Aorta (tissue), 5 donors: ENCODE results near the gene FARP1. TPM values are rescaled to one million over a fixed set of nuclear protein-coding genes. Genes with fewer than 3 reads are reported as not detected.

Experiments
- ATAC-seq: fragments of 200-7000 bp; cut with Tn5 transposase; one replicate; pipeline ENCODE4 v1.9.1; 2022; ENCODE audit warnings: moderate library complexity; ENCODE audit not compliant: low FRiP score
- DNase-seq, 2 donors: peaks; one replicate each; pipeline ENCODE4 v3.0.0-alpha.2; 2020
- H3K27ac ChIP-seq, 2 donors: one replicate each; pipeline ENCODE4 v1.5.1; 2013; ENCODE audit warnings: low read length in 2 of 2, mild to moderate bottlenecking in 2 of 2, moderate library complexity in 2 of 2, control low read depth in 1 of 2, inconsistent platforms in 1 of 2, low read depth in 1 of 2
- H3K27me3 ChIP-seq, 2 donors: one replicate each; pipeline ENCODE4 v1.6.1; 2013; ENCODE audit warnings: control low read depth in 1 of 2, low read length in 1 of 2, mild to moderate bottlenecking in 1 of 2, moderate library complexity in 1 of 2; ENCODE audit not compliant: insufficient read depth in 2 of 2, control insufficient read depth in 1 of 2
- H3K36me3 ChIP-seq, 2 donors: one replicate each; pipeline ENCODE4 v1.6.1; 2013; ENCODE audit warnings: control low read depth in 1 of 2, low read length in 1 of 2, mild to moderate bottlenecking in 1 of 2; ENCODE audit not compliant: insufficient read depth in 2 of 2, control insufficient read depth in 1 of 2
- H3K4me1 ChIP-seq, 2 donors: one replicate each; pipeline ENCODE4 v1.6.1; 2013; ENCODE audit warnings: low read length in 2 of 2, control low read depth in 1 of 2, mild to moderate bottlenecking in 1 of 2, moderate library complexity in 1 of 2; ENCODE audit not compliant: insufficient read depth in 2 of 2, control insufficient read depth in 1 of 2
- H3K4me3 ChIP-seq, 2 donors: one replicate each; pipeline ENCODE4 v1.5.1; 2013; ENCODE audit warnings: low read length in 2 of 2, control low read depth in 1 of 2, mild to moderate bottlenecking in 1 of 2
- H3K9me3 ChIP-seq: one replicate; pipeline ENCODE4 v1.6.1; 2013; ENCODE audit warnings: mild to moderate bottlenecking, low read length; ENCODE audit not compliant: control insufficient read depth
- WGBS, 2 donors: extraction: QIAGEN DNeasy Blood & Tissue Kit; methylation state at CpG; one replicate each; pipeline ENCODE4 v1.1.7; 2013; 5-methylcytosine and 5-hydroxymethylcytosine counted together
- intact Hi-C, 2 donors: fragments of 100-400 bp; cut with DNase I; formaldehyde crosslinking; loops; one replicate each; pipeline versions ENCODE4 v1.14.2 to v1.15.0; 2022
- polyA plus RNA-seq, 2 donors: library from polyadenylated mRNA; stranded (reverse); fragments of 200-250 nt; gene quantifications; one replicate each; pipeline ENCODE4 v1.2.3, GENCODE V29; 2013
- total RNA-seq, 2 donors: library from RNA; stranded (reverse); fragmentation: NEBNext Ultra II Directional; extraction: Animal tissue kit (Norgen Biotek cat#: 25700); gene quantifications; one replicate each; pipeline ENCODE4 v1.2.1, GENCODE V29; 2021
- donor health status: healthy with polysubstance abuse.
- donor health status: Bipolar disorder and iron deficiency.
- donor health status: DM: no; HTN: no; CAD: no.
- donor health status: DM: no; HTN: no; CAD: no.
- donor health status: DM: yes; HTN: yes; CAD: no.

FARP1 gene
- total and polyA plus RNA-seq, 4 donors: 3.3 to 41.7 (median 23.7) TPM

DNA sequence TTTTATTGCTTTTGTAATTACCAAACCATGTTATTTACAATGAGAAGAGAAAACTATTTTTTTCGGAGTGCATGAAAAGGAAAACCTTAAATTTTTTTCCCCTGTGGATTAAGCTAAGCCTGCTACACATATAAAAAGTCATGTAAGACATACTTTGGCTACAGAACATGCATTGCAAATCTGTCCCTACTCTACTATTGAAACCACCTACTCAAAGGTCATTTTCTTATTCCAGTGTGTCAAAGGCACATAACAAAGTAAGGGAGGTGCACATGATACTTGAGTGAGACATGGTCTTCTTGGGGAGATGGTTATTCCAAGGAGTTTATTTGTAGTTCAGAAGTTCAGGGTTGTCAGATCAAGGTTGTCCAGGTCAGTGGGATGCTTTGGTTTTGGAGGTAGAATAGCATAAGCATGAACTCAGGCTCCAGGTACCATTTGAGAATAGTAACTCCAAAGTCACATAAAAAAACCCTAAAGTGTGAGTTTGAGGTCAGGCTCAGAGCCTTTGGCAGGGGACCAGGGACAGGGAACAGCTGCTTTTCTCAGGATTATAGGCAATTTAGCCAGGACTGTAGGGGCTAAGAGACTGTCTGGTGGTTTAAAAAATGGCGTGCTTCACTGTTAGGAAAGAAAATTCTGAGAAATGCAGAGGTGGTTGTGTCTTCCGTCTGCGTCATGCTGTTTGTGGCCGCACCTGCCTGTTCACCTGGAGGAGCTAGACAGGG, 15.4 kb downstream of the FARP1 start:
- peaks cover 2% of the 10 kb centered on the region for H3K9me3 ChIP-seq
- no peak for ATAC-seq
- H3K4me1 ChIP-seq: no peaks in the 10 kb centered on the region
- intact Hi-C loops: no loop called here
- H3K36me3 ChIP-seq: no peaks in the 10 kb centered on the region
- WGBS, 2 donors: 87 to 92% methylated on average over 5 of the region's 5 CpGs
- H3K4me3 ChIP-seq: no peak overlapping the region
- H3K27ac ChIP-seq: no peak overlapping the region
- H3K27me3 ChIP-seq: peaks cover 0 to 1% of the 10 kb centered on the region in 2 donors
- no peak for DNase-seq

DNA sequence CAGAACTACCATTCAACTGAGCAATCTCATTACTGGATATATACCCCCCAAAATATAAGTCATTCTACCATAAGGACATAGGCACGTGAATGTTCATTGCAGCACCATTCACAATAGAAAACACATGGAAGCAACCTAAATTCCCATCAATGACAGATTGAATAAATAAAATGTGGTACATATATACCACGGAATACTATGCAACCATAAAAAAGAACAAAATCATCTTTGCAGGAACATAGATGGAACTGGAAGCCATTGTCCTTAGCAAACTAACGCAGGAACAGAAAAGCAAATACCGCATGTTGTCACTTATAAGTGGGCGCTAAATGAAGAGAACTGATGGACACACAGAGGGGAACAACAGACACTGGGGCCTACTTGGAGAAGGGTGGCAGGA, 20.0 kb downstream of the FARP1 start:
- ATAC-seq: no peak

DNA sequence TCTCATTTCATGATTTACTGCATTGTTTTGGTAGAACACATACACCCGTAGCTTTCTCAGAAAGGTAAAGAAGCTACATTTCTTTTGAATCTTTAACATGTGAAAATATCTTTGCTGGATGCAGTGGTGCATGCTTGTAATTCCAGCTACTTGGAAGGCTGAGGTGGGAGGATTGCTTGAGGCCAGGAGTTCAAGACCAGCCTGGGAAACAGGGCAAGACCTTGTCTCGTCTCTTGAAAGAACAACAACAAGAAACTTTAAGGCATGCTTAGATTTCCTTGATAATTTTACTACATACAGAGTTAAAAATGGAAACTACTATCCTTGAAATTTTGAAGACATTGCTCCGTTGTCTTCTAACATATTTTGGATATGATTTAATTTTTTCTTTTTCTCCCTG, 26.4 kb downstream of the FARP1 start:
- Histone ChIP-seq H3K36me3 (no peaks in the 10 kb centered on the region), H3K9me3 (no peaks in the 10 kb centered on the region), H3K27me3 (no peaks in the 10 kb centered on the region), H3K4me3 (no peak overlapping the region), H3K4me1 (peaks cover 0 to 3% of the 10 kb centered on the region in 2 donors), H3K27ac (no peak overlapping the region)
- ATAC-seq: no peak
- DNase-seq: no peak
- intact Hi-C loops: no loop called here
- WGBS, 2 donors: 64% methylated on average over 3 of the region's 3 CpGs

More for the DNA sequence above, 20.0 kb downstream of the FARP1 start:
- Histone ChIP-seq H3K27ac (no peak overlapping the region), H3K36me3 (no peaks in the 10 kb centered on the region), H3K9me3 (peaks cover 2% of the 10 kb centered on the region), H3K4me1 (no peaks in the 10 kb centered on the region), H3K27me3 (peaks cover 0 to 1% of the 10 kb centered on the region in 2 donors), H3K4me3 (no peak overlapping the region)
- DNase-seq: no peak
- intact Hi-C loops: no loop called here
- WGBS, 2 donors: 98 to 99% methylated on average over 5 of the region's 5 CpGs

DNA sequence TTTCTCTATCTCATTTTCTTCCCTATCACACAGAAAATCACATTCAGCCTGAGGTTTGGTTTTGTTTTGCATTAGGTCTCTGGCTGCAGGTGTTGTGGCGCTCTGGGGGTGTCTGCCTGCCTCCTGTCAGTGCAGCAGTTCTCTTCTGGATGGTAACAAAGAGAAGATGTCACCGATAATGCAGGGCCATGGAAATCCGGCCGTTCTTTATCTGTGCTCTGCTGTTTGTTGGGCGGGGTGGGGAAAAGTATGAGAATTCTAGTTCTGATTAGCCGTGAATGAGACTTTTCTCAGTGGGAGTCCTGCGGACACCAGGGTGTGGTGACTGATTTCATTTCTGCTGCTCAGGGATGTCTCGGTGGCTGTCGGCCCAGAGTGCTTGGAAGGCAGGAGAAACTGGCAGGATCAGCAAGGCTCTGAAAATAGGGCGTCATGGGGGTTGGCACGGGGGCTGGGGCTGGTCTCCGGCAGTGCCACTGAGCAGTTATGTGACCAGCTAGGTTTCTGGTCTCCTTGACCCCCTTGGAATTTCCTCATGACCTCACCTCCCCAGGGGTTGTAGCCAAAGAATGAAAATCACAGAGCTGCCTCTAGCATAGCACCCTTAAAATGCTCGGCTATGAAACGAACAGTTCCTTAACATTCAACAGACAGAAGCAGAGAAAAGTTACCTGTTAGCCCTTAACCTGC, 29.2 kb downstream of the FARP1 start:
- H3K4me1 ChIP-seq: peaks cover 0 to 3% of the 10 kb centered on the region in 2 donors
- no peaks in the 10 kb centered on the region for H3K9me3 ChIP-seq
- peak overlapping the region in 1 of 2 donors; percentile 15 for H3K27ac ChIP-seq
- intact Hi-C loops: no loop called here
- H3K36me3 ChIP-seq: no peaks in the 10 kb centered on the region
- H3K4me3 ChIP-seq: no peak overlapping the region
- no peaks in the 10 kb centered on the region for H3K27me3 ChIP-seq
- ATAC-seq: no peak
- DNase-seq: peak in 1 of 2 donors; percentile 78
- 44 to 51% methylated on average over 14 of the region's 14 CpGs for WGBS, 2 donors

DNA sequence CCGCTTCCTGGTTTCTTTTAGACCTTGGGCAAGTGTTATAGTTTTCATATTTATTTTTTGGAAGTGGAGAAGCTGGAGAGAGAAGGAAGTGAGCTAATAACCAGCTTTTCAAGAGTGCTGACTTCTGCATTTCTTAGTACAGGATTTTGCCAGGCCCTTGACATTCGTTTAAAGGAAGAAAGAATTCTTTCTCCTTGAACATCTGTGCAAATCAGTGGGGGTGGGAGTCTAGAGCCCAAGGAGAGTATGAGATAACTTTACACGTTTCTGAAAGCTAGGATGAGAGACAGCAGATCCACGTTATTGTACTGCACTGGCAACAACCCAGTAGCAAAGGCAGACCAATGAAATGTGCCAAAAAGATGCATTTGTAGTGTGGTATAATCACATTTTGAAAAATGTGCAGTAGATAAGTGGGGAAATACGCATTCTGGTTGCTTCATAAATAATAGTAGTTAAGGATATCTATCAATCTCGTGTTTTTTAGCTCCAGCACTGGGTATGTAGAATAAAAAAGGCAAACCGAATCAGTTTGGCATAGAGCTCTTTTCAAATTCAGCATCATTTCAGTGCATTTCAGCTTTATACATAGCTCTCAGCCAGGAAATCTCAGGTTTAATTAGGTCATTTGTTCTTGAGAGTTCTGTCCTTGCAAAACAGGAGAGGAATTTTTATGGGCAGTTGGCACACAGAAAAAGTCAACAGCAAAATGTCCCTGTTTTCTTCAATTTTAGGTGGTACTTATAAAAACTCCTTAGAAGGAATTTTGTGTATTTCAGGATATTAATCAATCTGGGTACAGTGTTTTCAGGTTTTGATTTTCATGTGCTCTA, 29.9 kb downstream of the FARP1 start:
- WGBS, 2 donors: 65 to 69% methylated on average over 7 of the region's 7 CpGs
- no peak for ATAC-seq
- Histone ChIP-seq H3K27me3 (no peaks in the 10 kb centered on the region), H3K36me3 (no peaks in the 10 kb centered on the region), H3K4me1 (peaks cover 0 to 3% of the 10 kb centered on the region in 2 donors), H3K27ac (no peak overlapping the region), H3K9me3 (no peaks in the 10 kb centered on the region), H3K4me3 (no peak overlapping the region)
- no peak for DNase-seq
- intact Hi-C loops: no loop called here

DNA sequence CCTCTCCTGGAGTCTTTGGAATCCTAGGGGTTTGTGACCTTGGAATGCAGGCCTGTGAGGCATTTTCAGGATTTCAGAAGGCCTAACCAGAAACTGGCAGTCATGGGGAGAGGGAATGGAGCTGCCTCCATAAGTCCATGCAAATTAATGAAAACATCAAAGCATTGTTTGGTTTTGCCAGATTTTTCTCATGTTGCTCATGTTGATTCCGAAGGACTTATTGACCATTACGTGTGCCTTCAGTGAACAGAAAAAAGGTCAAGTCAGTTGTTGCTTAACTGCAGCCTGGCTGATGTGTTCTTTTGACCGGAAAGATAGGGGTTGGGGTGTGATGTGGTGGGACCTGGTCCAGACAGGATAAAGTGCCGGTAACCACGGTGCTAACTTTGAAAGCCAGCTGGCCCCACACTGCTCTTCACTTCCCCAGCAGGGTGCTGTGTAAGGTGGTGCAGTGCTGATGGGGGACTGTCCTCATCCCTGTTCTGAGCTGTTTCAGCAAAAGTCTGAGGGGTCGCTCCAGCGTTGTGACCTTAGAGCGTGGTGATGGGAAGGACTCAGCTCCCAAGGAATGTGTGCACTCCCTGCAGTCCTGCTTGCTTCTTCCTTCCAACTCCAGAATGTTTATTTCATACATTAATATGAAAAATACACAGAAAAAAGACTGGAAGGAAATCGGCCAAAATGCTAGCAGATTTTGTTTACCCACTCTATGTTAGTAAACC, 30.7 kb downstream of the FARP1 start:
- Histone ChIP-seq H3K9me3 (no peaks in the 10 kb centered on the region), H3K36me3 (no peaks in the 10 kb centered on the region), H3K27ac (no peak overlapping the region), H3K27me3 (no peaks in the 10 kb centered on the region), H3K4me3 (no peak overlapping the region), H3K4me1 (peaks cover 0 to 3% of the 10 kb centered on the region in 2 donors)
- intact Hi-C loops: no loop called here
- ATAC-seq: peak; percentile 28
- 52 to 57% methylated on average over 9 of the region's 9 CpGs for WGBS, 2 donors
- DNase-seq: no peak

DNA sequence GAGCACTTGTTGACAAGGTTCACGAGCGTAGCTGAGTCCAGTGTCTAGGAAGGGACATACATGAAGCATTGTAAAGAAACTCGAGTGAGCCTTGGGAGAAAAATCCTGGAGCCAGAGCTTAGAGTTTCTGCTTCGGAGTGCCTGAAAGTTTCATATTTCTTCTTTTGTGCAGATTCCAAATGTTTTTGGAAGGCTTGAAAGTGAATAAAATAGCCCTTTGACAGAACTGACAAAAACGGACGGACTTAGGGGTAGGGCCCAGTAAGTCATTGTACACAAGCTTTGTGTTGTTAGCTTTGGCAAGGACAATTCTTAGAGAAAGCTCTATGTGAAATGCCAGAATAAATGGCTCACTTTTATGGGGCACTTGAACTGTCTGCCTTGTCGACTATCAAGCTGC, 31.4 kb downstream of the FARP1 start:
- WGBS, 2 donors: 7 to 11% methylated on average over 7 of the region's 7 CpGs
- peaks cover 0 to 3% of the 10 kb centered on the region in 2 donors for H3K4me1 ChIP-seq
- H3K27me3 ChIP-seq: no peaks in the 10 kb centered on the region
- H3K36me3 ChIP-seq: no peaks in the 10 kb centered on the region
- no peak for DNase-seq
- intact Hi-C loops: no loop called here
- ATAC-seq: peak; percentile 12
- H3K9me3 ChIP-seq: no peaks in the 10 kb centered on the region
- H3K27ac ChIP-seq: no peak overlapping the region
- H3K4me3 ChIP-seq: no peak overlapping the region

DNA sequence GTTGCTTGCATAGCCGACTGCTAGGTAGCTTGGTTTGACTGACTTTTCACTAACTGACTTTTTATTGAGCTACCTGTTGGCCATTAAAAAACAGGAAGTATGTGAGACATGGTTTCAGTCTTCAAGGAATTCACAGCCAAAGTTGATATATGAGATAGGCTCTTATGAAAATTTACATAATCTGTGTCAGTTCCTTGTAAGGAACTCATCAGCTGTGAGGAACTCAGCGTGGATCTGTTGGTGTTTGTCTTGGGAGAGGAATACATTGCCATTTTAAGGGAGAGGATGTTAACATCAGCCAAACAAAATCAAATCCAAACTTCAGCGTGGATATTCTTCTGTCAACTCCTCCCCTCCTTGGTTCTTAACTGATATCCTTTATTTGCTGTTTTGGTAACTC, 32.1 kb downstream of the FARP1 start:
- Histone ChIP-seq H3K9me3 (no peaks in the 10 kb centered on the region), H3K4me3 (no peak overlapping the region), H3K4me1 (peaks cover 0 to 3% of the 10 kb centered on the region in 2 donors), H3K27me3 (no peaks in the 10 kb centered on the region), H3K36me3 (no peaks in the 10 kb centered on the region), H3K27ac (no peak overlapping the region)
- DNase-seq: no peak
- 32% methylated on average over 3 of the region's 3 CpGs for WGBS, 2 donors
- intact Hi-C loops: no loop called here
- no peak for ATAC-seq
